K562 (cell line): ENCODE measurements around the gene CCDC9B. TPM values are rescaled to one million over a fixed set of nuclear protein-coding genes. Genes with fewer than 3 reads are reported as not detected.

Experiments used
- CAMTA2 ChIP-seq: fragments of 250-450 bp; sonication (Bioruptor Pico); conservative IDR thresholded peaks from 2 replicates; pipeline ENCODE4 v1.5.1; 2022
- CREM ChIP-seq: IDR thresholded peaks from 2 replicates; pipeline ENCODE4 v1.6.1; 2014; ENCODE audit warnings: antibody characterized with exemption, low read depth
- DACH1 ChIP-seq: fragments of 450-650 bp; IDR thresholded peaks from 2 replicates; pipeline ENCODE4 v1.6.1; 2018; ENCODE audit not compliant: partially characterized antibody
- ELF2 ChIP-seq: fragments of 250-450 bp; sonication (Bioruptor Pico); IDR thresholded peaks from 2 replicates; pipeline ENCODE4 v1.5.0; 2021; ENCODE audit warnings: mild to moderate bottlenecking
- HDAC8 ChIP-seq: fragments of 450-650 bp; IDR thresholded peaks from 2 replicates; pipeline ENCODE4 v1.6.1; 2016; ENCODE audit warnings: mild to moderate bottlenecking, missing genetic modification characterization, moderate library complexity, missing compliant biosample characterization
- MECOM ChIP-seq: fragments of 250-450 bp; sonication (Bioruptor Pico); IDR thresholded peaks from 2 replicates; pipeline ENCODE4 v1.8.0; 2022; ENCODE audit warnings: inconsistent platforms
- MTA3 ChIP-seq: fragments of 450-650 bp; formaldehyde crosslinking; IDR thresholded peaks from 2 replicates; pipeline ENCODE4 v1.6.1; 2017; ENCODE audit warnings: mild to moderate bottlenecking, borderline replicate concordance
- NELFE ChIP-seq: IDR thresholded peaks from 2 replicates; pipeline ENCODE4 v1.6.1; 2011; ENCODE audit warnings: mild to moderate bottlenecking; ENCODE audit not compliant: insufficient read depth, insufficient read length
- NR2C1 ChIP-seq, 2 experiments: fragments of 450-650 bp; IDR thresholded peaks; 2 replicates each; pipeline ENCODE4 v1.6.1; 2017; ENCODE audit warnings: mild to moderate bottlenecking in 2 of 2, antibody characterized with exemption in 1 of 2, inconsistent platforms in 1 of 2, missing compliant biosample characterization in 1 of 2, missing genetic modification characterization in 1 of 2
- PHB ChIP-seq: fragments of 250-450 bp; sonication (Bioruptor Pico); IDR thresholded peaks from 2 replicates; pipeline ENCODE4 v1.5.0; 2021
- PML ChIP-seq: IDR thresholded peaks from 2 replicates; pipeline ENCODE4 v1.6.1; 2012; ENCODE audit warnings: low read length, inconsistent platforms
- POLR2G ChIP-seq: fragments of 200-400 bp; formaldehyde crosslinking; IDR thresholded peaks from 2 replicates; pipeline ENCODE4 v1.6.1; 2017; ENCODE audit warnings: low read depth, mild to moderate bottlenecking, antibody characterized with exemption, low read length, moderate library complexity
- SMAD4 ChIP-seq: fragments of 250-450 bp; sonication (Bioruptor Pico); conservative IDR thresholded peaks from 2 replicates; pipeline ENCODE4 v1.8.0; 2021; ENCODE audit warnings: inconsistent platforms, mild to moderate bottlenecking, moderate library complexity
- TAF9B ChIP-seq: fragments of 450-650 bp; IDR thresholded peaks from 2 replicates; pipeline ENCODE4 v1.6.1; 2018; ENCODE audit warnings: mild to moderate bottlenecking; ENCODE audit not compliant: partially characterized antibody
- TBP ChIP-seq: optimal IDR thresholded peaks from 2 replicates; pipeline ENCODE3; 2011; ENCODE audit warnings: low read depth, low read length, improper control_type of control experiment
- TFAM ChIP-seq: fragments of 250-450 bp; sonication (Bioruptor Pico); conservative IDR thresholded peaks from 2 replicates; pipeline ENCODE4 v1.5.0; 2021; ENCODE audit warnings: mild to moderate bottlenecking, moderate library complexity
- VEZF1 ChIP-seq: fragments of 200-800 bp; sonication (Bioruptor generic); IDR thresholded peaks from 2 replicates; pipeline ENCODE4 v1.6.1; 2017; ENCODE audit warnings: missing genetic modification characterization, missing compliant biosample characterization
- ZBED1 ChIP-seq: IDR thresholded peaks from 2 replicates; pipeline ENCODE4 v1.6.1; 2014
- ZFP1 ChIP-seq: fragments of 450-650 bp; formaldehyde crosslinking; IDR thresholded peaks from 2 replicates; pipeline ENCODE4 v1.4.0; 2020; ENCODE audit warnings: mild to moderate bottlenecking, mixed read lengths
- ZNF184 ChIP-seq: sonication (generic); formaldehyde crosslinking; IDR thresholded peaks from 2 replicates; pipeline ENCODE4 v1.5.0; 2020; ENCODE audit warnings: missing genetic modification reagents
- ZNF436 ChIP-seq: fragments of 250-450, 450-650 bp; sonication (Bioruptor Pico); formaldehyde crosslinking; IDR thresholded peaks from 2 replicates; pipeline ENCODE4 v1.7.0; 2020; ENCODE audit warnings: mild to moderate bottlenecking
- polyA plus RNA-seq, 8 experiments: library from polyadenylated mRNA; depleted of rRNA in 4 of 8; stranded (reverse) in 5 of 8; unstranded in 3 of 8; fragments of >200 nt; fragmentation: Nextera tagmentation in 2 of 8; fragmentation: Illumina TruSeq in 1 of 8; extraction: Ambion mirVana in 2 of 8; extraction: Trizol in 1 of 8; gene quantifications; 2 replicates each; pipeline versions ENCODE4 v1.2.1 to v1.2.3, GENCODE V29; 2011 to 2014; ENCODE audit warnings: inconsistent platforms in 1 of 8, missing spikeins in 1 of 8
- total RNA-seq, 7 experiments: library from RNA; depleted of rRNA in 6 of 7; stranded (reverse); fragments of >200 nt in 6 of 7; fragmentation: Illumina TruSeq in 2 of 7; extraction: Trizol in 2 of 7; gene quantifications; 2 replicates each; pipeline versions ENCODE4 v1.2.1 to v1.2.3, GENCODE V29; 2011 to 2021; ENCODE audit warnings: low replicate concordance in 1 of 7
- TF ChIP-seq, protein P1 (sequence below): fragments of 450-650 bp; IDR thresholded peaks from 2 replicates; pipeline ENCODE4 v1.6.1; 2016; ENCODE audit warnings: missing biosample characterization, missing genetic modification characterization
- TF ChIP-seq, protein P2 (sequence below): fragments of 250-450 bp; sonication (Bioruptor Pico); IDR thresholded peaks from 2 replicates; pipeline ENCODE4 v1.8.0; 2022; ENCODE audit warnings: inconsistent platforms, mild to moderate bottlenecking, moderate library complexity, borderline replicate concordance
- TF ChIP-seq, protein P3 (sequence below): fragments of 250-450 bp; sonication (Bioruptor Pico); IDR thresholded peaks from 2 replicates; pipeline ENCODE4 v1.4.0; 2020

Gene CCDC9B
- total and polyA plus RNA-seq, 9 of the 15 experiments (the other 6 are each of a cell fraction or from before 2014, with no cell fraction given) = 0.01 to 0.47 (median 0.15) TPM; not detected in 1

DNA sequence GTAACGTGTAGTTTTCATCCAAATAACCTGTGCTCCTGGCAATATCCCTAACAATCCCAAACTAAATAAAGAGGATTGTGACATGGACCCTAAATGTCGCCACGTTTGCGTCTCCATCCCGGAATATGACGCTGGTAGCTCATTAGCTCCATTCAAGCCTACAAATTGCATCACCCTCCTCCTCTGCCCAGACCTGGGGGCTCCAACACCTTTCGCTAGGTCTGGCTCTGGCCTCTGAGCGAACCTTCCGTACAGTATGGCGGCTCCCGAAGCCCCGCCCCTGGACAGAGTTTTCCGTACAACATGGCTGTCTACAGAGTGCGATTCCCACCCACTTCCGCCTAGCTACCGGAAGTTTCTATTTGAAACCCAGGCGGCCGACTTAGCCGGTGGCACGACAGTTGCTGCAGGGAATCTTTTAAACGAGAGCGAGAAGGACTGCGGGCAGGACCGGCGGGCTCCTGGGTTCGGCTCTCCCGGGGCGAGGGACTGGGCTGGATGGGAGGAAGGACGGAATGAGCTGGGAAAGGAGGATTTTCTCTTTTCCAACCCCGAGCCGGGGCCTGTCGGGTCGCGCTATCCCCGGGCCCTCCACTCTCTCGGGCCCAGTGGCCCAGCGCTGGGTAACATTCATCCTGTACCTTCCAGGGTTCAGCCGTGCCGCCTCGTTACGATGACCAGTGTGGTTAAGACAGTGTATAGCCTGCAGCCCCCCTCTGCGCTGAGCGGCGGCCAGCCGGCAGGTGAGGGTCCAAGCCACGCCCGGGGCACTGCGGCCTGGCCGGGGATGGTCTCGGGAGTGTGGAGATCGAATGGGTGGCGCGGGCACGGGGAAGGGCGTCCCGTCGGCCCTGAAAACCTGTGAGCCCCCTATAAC is 42.1 kb upstream of the CCDC9B start, which contains the start of gene KNSTRN (continued):
- TF ChIP-seq, protein P1, sequence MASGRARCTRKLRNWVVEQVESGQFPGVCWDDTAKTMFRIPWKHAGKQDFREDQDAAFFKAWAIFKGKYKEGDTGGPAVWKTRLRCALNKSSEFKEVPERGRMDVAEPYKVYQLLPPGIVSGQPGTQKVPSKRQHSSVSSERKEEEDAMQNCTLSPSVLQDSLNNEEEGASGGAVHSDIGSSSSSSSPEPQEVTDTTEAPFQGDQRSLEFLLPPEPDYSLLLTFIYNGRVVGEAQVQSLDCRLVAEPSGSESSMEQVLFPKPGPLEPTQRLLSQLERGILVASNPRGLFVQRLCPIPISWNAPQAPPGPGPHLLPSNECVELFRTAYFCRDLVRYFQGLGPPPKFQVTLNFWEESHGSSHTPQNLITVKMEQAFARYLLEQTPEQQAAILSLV = no peak
- TF ChIP-seq POLR2G (peak; percentile 85), DACH1 (no peak), NR2C1 (IDR thresholded peaks at IDR 0.05) (peak; percentile 86), NR2C1 (tag; IDR thresholded peaks at IDR 0.05) (peak; percentile 75), ZNF436 (no peak), TFAM (CRISPR knock-in tag) (no peak), TAF9B (peak; percentile 72), ZFP1 (CRISPR knock-in tag) (no peak), SMAD4 (CRISPR knock-in tag) (0 out of 2 replicates have a peak, but pooled peaks have one; percentile 28), PML (peak; percentile 35; the same call in 1 of the 2 replicates), VEZF1 (CRISPR knock-in tag) (peak; percentile 36; the same call in 1 of the 2 replicates), TBP (peak; percentile 85), HDAC8 (tag) (no peak), ELF2 (CRISPR knock-in tag) (no peak), ZNF184 (CRISPR knock-in tag) (no peak), NELFE (no peak), MECOM (CRISPR knock-in tag) (no peak), CAMTA2 (CRISPR knock-in tag) (no peak), MTA3 (no peak), ZBED1 (peak; percentile 74; the same call in 1 of the 2 replicates), CREM (peak; percentile 69), PHB (CRISPR knock-in tag) (0 out of 2 replicates have a peak, but pooled peaks have one; percentile 33)
- TF ChIP-seq, protein P2, sequence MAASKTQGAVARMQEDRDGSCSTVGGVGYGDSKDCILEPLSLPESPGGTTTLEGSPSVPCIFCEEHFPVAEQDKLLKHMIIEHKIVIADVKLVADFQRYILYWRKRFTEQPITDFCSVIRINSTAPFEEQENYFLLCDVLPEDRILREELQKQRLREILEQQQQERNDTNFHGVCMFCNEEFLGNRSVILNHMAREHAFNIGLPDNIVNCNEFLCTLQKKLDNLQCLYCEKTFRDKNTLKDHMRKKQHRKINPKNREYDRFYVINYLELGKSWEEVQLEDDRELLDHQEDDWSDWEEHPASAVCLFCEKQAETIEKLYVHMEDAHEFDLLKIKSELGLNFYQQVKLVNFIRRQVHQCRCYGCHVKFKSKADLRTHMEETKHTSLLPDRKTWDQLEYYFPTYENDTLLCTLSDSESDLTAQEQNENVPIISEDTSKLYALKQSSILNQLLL (CRISPR knock-in tag) = no peak
- TF ChIP-seq, protein P3, sequence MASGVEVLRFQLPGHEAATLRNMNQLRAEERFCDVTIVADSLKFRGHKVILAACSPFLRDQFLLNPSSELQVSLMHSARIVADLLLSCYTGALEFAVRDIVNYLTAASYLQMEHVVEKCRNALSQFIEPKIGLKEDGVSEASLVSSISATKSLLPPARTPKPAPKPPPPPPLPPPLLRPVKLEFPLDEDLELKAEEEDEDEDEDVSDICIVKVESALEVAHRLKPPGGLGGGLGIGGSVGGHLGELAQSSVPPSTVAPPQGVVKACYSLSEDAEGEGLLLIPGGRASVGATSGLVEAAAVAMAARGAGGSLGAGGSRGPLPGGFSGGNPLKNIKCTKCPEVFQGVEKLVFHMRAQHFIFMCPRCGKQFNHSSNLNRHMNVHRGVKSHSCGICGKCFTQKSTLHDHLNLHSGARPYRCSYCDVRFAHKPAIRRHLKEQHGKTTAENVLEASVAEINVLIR (CRISPR knock-in tag) = no peak
